Brain microvascular endothelial cell (primary cell): Measurements from ENCODE around the gene PTPMT1.

Experiments
- DNase-seq: peaks from one replicate; pipeline ENCODE4 v3.0.0-alpha.2; 2020
- H3K27ac ChIP-seq: fragments of 250-450 bp; sonication (Bioruptor Pico); 2 replicates; pipeline ENCODE4 v1.5.1; 2020; ENCODE audit warnings: mild to moderate bottlenecking, moderate library complexity
- H3K27me3 ChIP-seq: fragments of 250-450 bp; sonication (Bioruptor Pico); replicated peaks from 2 replicates; pipeline ENCODE4 v1.5.1; 2020; ENCODE audit warnings: mild to moderate bottlenecking
- H3K36me3 ChIP-seq: fragments of 250-450 bp; sonication (Bioruptor Pico); replicated peaks from 2 replicates; pipeline ENCODE4 v1.5.1; 2020; ENCODE audit warnings: mild to moderate bottlenecking
- H3K4me3 ChIP-seq: 2 replicates; pipeline ENCODE4 v1.5.1; 2011; ENCODE audit warnings: low read depth, mild to moderate bottlenecking, control low read depth, low read length, moderate library complexity
- CTCF ChIP-seq: IDR thresholded peaks from 2 replicates; pipeline ENCODE4 v1.5.1; 2011; ENCODE audit warnings: low read depth, mild to moderate bottlenecking, moderate library complexity, low read length, control low read depth, inconsistent platforms; ENCODE audit errors: missing control alignments
- in situ Hi-C: cut with HindIII; loops from 2 replicates; pipeline ENCODE4 v1.10.0; 2017; ENCODE audit warnings: low sequenced_read_pairs, low pct_ligation_motif_present

The PTPMT1 gene

GRCh38 chr11:47589584-47589976 is 24.2 kb downstream of the PTPMT1 start:
- no peak for DNase-seq
- Histone ChIP-seq H3K27me3 (peaks cover 21% of the 10 kb centered on the region), H3K27ac (no peak overlapping the region), H3K36me3 (peaks cover 5% of the 10 kb centered on the region), H3K4me3 (peak overlapping the region; percentile 42)
- in situ Hi-C loops: no loop called here
- TF ChIP-seq CTCF: no peak

GRCh38 chr11:47589977-47590861 is 24.8 kb downstream of the PTPMT1 start:
- TF ChIP-seq CTCF: no peak
- Histone ChIP-seq H3K27me3 (peaks cover 25% of the 10 kb centered on the region), H3K4me3 (peak overlapping the region; percentile 42), H3K27ac (no peak overlapping the region), H3K36me3 (no peaks in the 10 kb centered on the region)
- in situ Hi-C loops: no loop called here
- no peak for DNase-seq

- Histone ChIP-seq H3K36me3 (no peaks in the 10 kb centered on the region), H3K4me3 (no peak overlapping the region), H3K27ac (no peak overlapping the region), H3K27me3 (peaks cover 28% of the 10 kb centered on the region)
- DNase-seq: no peak
- no peak for TF ChIP-seq CTCF
- in situ Hi-C loops: no loop called here
These were observed 26.4 kb downstream of the PTPMT1 start for GRCh38 chr11:47591764-47592163.

- no peak for TF ChIP-seq CTCF
- Histone ChIP-seq H3K36me3 (no peaks in the 10 kb centered on the region), H3K27ac (no peak overlapping the region), H3K27me3 (peaks cover 28% of the 10 kb centered on the region), H3K4me3 (no peak overlapping the region)
- in situ Hi-C loops: no loop called here
- DNase-seq: no peak
These were observed 26.9 kb downstream of the PTPMT1 start for GRCh38 chr11:47592251-47592650.

GRCh38 chr11:47592970-47593369 is 27.6 kb downstream of the PTPMT1 start:
- DNase-seq: no peak
- no peaks in the 10 kb centered on the region for H3K36me3 ChIP-seq
- in situ Hi-C loops: no loop called here
- no peak overlapping the region for H3K4me3 ChIP-seq
- no peak overlapping the region for H3K27ac ChIP-seq
- TF ChIP-seq CTCF: no peak
- H3K27me3 ChIP-seq: peaks cover 28% of the 10 kb centered on the region

- H3K4me3 ChIP-seq: no peak overlapping the region
- no peaks in the 10 kb centered on the region for H3K36me3 ChIP-seq
- no peak for DNase-seq
- TF ChIP-seq CTCF: no peak
- in situ Hi-C loops: no loop called here
- peaks cover 28% of the 10 kb centered on the region for H3K27me3 ChIP-seq
- H3K27ac ChIP-seq: no peak overlapping the region
These were observed 28.1 kb downstream of the PTPMT1 start for GRCh38 chr11:47593492-47593933.
